Natural killer cell (primary cell): ENCODE results near the gene NUFIP2. TPM values are rescaled to one million over a fixed set of nuclear protein-coding genes. Genes with fewer than 3 reads are reported as not detected.

Experiments
- ATAC-seq, 3 donors: fragments of 150-1000 bp in 2 of 3; fragments of 200-7000 bp in 1 of 3; cut with Tn5 transposase; 1 replicate in 1 of 3; 2 replicates in 2 of 3; pipeline ENCODE4 v1.10.0; 2021; ENCODE audit warnings: mild to moderate bottlenecking in 2 of 3, moderate library complexity in 2 of 3
- DNase-seq, 2 donors: peaks; one replicate each; pipeline versions ENCODE4 v3.0.0 to v3.0.0-alpha.2; 2013 to 2021; ENCODE audit warnings: mixed read lengths in 1 of 2
- H3K27ac ChIP-seq: one replicate; pipeline ENCODE4 v1.5.1; 2013; ENCODE audit warnings: mild to moderate bottlenecking, low read length
- H3K27me3 ChIP-seq: one replicate; pipeline ENCODE4 v1.6.1; 2013; ENCODE audit warnings: low read length; ENCODE audit not compliant: control insufficient read depth, insufficient read depth
- H3K36me3 ChIP-seq: one replicate; pipeline ENCODE4 v1.6.1; 2013; ENCODE audit warnings: low read length; ENCODE audit not compliant: control insufficient read depth, insufficient read depth
- H3K4me1 ChIP-seq: one replicate; pipeline ENCODE4 v1.6.1; 2013; ENCODE audit warnings: low read length; ENCODE audit not compliant: control insufficient read depth, insufficient read depth
- H3K4me3 ChIP-seq: one replicate; pipeline ENCODE4 v1.5.1; 2013; ENCODE audit warnings: low read length
- H3K9me3 ChIP-seq: one replicate; pipeline ENCODE4 v1.6.1; 2013; ENCODE audit warnings: low read length; ENCODE audit not compliant: control insufficient read depth, insufficient read depth
- H3K27ac Mint-ChIP-seq, 2 donors: one replicate each; pipeline ENCODE4 v1.8.0; 2022; ENCODE audit warnings: mild to moderate bottlenecking in 2 of 2, mixed read lengths in 2 of 2, moderate library complexity in 1 of 2
- H3K27me3 Mint-ChIP-seq, 2 donors: one replicate each; pipeline ENCODE4 v1.8.0; 2022; ENCODE audit warnings: low read depth in 2 of 2, mixed read lengths in 2 of 2
- H3K36me3 Mint-ChIP-seq: one replicate; pipeline ENCODE4 v1.8.0; 2022; ENCODE audit warnings: mixed read lengths
- H3K4me1 Mint-ChIP-seq, 2 donors: one replicate each; pipeline ENCODE4 v1.8.0; 2022; ENCODE audit warnings: mixed read lengths in 2 of 2
- H3K4me3 Mint-ChIP-seq: one replicate; pipeline ENCODE4 v1.8.0; 2022; ENCODE audit warnings: mild to moderate bottlenecking, moderate library complexity, mixed read lengths
- H3K9me3 Mint-ChIP-seq, 2 donors: one replicate each; pipeline ENCODE4 v1.8.0; 2022; ENCODE audit warnings: mixed read lengths in 2 of 2
- WGBS: methylation state at CpG from one replicate; pipeline ENCODE4 v1.1.7; 2013; ENCODE audit warnings: missing lambda C conversion rate; ENCODE audit not compliant: insufficient coverage; 5-methylcytosine and 5-hydroxymethylcytosine counted together
- intact Hi-C: fragments of 100-400 bp; cut with micrococcal nuclease; formaldehyde crosslinking; loops from one replicate; pipeline ENCODE4 v1.14.2; 2022
- total RNA-seq, 4 donors: library from RNA; stranded (reverse); fragments of 120-200 nt in 1 of 4; gene quantifications; one replicate each; pipeline versions ENCODE4 v1.2.3 to v1.2.4, GENCODE V29; 2013 to 2022
- TF ChIP-seq, protein P1 (sequence below): fragments of 200-600 bp; IDR thresholded peaks from one replicate; pipeline ENCODE4 v1.8.0; 2022; ENCODE audit warnings: antibody characterized with exemption

The NUFIP2 gene
- total RNA-seq, 3 donors from 2014 or later (not counting 1 experiment from before 2014, with no cell fraction given) = 79.2 to 112 (median 95.0) TPM

GRCh38 chr17:29215717-29216116, 78.2 kb downstream of the NUFIP2 start:
- Mint-ChIP-seq H3K27ac (no peak overlapping the region), H3K27me3 (peaks cover 0 to 2% of the 10 kb centered on the region in 2 donors), H3K9me3 (no peaks in the 10 kb centered on the region), H3K4me3 (no peak overlapping the region), H3K36me3 (no peaks in the 10 kb centered on the region), H3K4me1 (peaks cover 0 to 5% of the 10 kb centered on the region in 2 donors)
- Histone ChIP-seq H3K9me3 (no peaks in the 10 kb centered on the region), H3K4me1 (peaks cover 7% of the 10 kb centered on the region), H3K27me3 (no peaks in the 10 kb centered on the region), H3K36me3 (no peaks in the 10 kb centered on the region), H3K27ac (no peak overlapping the region), H3K4me3 (no peak overlapping the region)
- TF ChIP-seq, protein P1, sequence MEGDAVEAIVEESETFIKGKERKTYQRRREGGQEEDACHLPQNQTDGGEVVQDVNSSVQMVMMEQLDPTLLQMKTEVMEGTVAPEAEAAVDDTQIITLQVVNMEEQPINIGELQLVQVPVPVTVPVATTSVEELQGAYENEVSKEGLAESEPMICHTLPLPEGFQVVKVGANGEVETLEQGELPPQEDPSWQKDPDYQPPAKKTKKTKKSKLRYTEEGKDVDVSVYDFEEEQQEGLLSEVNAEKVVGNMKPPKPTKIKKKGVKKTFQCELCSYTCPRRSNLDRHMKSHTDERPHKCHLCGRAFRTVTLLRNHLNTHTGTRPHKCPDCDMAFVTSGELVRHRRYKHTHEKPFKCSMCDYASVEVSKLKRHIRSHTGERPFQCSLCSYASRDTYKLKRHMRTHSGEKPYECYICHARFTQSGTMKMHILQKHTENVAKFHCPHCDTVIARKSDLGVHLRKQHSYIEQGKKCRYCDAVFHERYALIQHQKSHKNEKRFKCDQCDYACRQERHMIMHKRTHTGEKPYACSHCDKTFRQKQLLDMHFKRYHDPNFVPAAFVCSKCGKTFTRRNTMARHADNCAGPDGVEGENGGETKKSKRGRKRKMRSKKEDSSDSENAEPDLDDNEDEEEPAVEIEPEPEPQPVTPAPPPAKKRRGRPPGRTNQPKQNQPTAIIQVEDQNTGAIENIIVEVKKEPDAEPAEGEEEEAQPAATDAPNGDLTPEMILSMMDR = no peak
- 84% methylated on average over 4 of the region's 4 CpGs for WGBS
- intact Hi-C loops = loop anchor here (5.0 kb wide), 1 partner anchor 77 kb away; the partner anchor contains the start of gene NUFIP2
- DNase-seq = no peak
- ATAC-seq = no peak

GRCh38 chr17:29215174-29215573, 78.8 kb downstream of the NUFIP2 start:
- Mint-ChIP-seq H3K4me1 (peaks cover 0 to 5% of the 10 kb centered on the region in 2 donors), H3K36me3 (no peaks in the 10 kb centered on the region), H3K9me3 (no peaks in the 10 kb centered on the region), H3K4me3 (no peak overlapping the region), H3K27me3 (peaks cover 0 to 2% of the 10 kb centered on the region in 2 donors), H3K27ac (no peak overlapping the region)
- Histone ChIP-seq H3K4me1 (peaks cover 7% of the 10 kb centered on the region), H3K36me3 (no peaks in the 10 kb centered on the region), H3K9me3 (no peaks in the 10 kb centered on the region), H3K27ac (no peak overlapping the region), H3K4me3 (no peak overlapping the region), H3K27me3 (no peaks in the 10 kb centered on the region)
- DNase-seq = no peak
- ATAC-seq = no peak
- intact Hi-C loops = loop anchor here (5.0 kb wide), 1 partner anchor 77 kb away; the partner anchor contains the start of gene NUFIP2
- WGBS = 93% methylated on average over 10 of the region's 10 CpGs
- TF ChIP-seq, protein P1 = no peak

DNA sequence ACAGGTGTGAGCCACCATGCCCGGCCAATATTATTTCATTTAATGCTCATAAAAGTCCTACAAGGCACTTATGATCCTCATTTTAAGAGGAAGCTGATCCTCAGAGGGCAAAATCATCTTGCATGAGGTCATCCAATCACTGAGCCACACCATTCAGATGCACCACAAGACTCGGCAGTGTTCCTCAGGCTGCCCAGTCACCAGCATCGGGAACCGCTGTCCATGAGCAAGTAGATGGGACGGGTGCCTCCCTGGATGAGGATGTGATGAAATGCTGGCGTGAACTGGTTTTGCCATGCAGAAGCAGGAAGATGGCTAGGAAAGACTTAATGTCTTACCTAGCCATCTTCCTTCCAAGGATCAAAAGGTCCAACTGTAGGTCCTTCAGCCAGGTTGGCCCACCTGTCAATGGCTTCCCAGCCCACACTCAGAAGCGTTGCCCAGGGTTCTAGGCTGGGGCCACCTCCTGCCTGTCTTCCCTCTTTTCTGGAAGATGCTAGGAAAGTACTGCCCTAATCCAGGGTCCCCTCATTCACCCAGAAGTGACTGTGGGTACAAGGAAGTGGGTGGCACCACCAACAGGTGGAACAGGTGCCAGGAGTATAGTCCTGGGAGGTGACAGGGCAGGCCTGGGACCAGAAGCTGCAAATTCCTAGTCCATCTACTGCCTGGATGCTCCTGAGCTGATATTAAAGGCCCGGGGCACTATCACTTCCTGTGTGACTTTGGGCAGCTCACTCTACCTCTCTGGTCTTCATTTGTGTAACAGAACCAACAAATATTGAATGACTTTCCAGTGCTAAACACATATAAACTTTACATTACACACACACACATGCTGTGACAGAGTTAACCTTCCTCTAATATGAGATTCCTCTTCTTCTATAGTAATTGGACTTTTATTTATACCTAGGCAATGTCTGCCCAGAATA, 79.5 kb downstream of the NUFIP2 start:
- no peak for DNase-seq
- ATAC-seq = no peak
- Mint-ChIP-seq H3K27ac (no peak overlapping the region), H3K4me3 (no peak overlapping the region), H3K9me3 (no peaks in the 10 kb centered on the region), H3K4me1 (peaks cover 0 to 3% of the 10 kb centered on the region in 2 donors), H3K36me3 (no peaks in the 10 kb centered on the region), H3K27me3 (peaks cover 0 to 2% of the 10 kb centered on the region in 2 donors)
- H3K36me3 ChIP-seq = no peaks in the 10 kb centered on the region
- TF ChIP-seq, protein P1 = no peak
- H3K4me3 ChIP-seq = no peak overlapping the region
- intact Hi-C loops = loop anchor here (5.0 kb wide), 1 partner anchor 78 kb away; the partner anchor contains the start of gene NUFIP2
- H3K9me3 ChIP-seq = no peaks in the 10 kb centered on the region
- 89% methylated on average over 8 of the region's 8 CpGs for WGBS
- no peak overlapping the region for H3K27ac ChIP-seq
- peaks cover 7% of the 10 kb centered on the region for H3K4me1 ChIP-seq
- H3K27me3 ChIP-seq = no peaks in the 10 kb centered on the region
